ENCODE measurements around the gene B4GALNT1.
"Not testable (repeated sequence)": the region's sequence is repeated elsewhere in the genome, so short reads cannot be mapped to it uniquely, and the experiment has no call there.

GRCh38 chr12:57618431-57618830 is 14.6 kb downstream of the B4GALNT1 start:
- TF ChIP-seq, protein P1, sequence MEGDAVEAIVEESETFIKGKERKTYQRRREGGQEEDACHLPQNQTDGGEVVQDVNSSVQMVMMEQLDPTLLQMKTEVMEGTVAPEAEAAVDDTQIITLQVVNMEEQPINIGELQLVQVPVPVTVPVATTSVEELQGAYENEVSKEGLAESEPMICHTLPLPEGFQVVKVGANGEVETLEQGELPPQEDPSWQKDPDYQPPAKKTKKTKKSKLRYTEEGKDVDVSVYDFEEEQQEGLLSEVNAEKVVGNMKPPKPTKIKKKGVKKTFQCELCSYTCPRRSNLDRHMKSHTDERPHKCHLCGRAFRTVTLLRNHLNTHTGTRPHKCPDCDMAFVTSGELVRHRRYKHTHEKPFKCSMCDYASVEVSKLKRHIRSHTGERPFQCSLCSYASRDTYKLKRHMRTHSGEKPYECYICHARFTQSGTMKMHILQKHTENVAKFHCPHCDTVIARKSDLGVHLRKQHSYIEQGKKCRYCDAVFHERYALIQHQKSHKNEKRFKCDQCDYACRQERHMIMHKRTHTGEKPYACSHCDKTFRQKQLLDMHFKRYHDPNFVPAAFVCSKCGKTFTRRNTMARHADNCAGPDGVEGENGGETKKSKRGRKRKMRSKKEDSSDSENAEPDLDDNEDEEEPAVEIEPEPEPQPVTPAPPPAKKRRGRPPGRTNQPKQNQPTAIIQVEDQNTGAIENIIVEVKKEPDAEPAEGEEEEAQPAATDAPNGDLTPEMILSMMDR (IDR thresholded peaks at IDR 0.05), result not testable (repeated sequence)
- not testable (repeated sequence) for TF ChIP-seq POLR2A (IDR thresholded peaks at IDR 0.05)

Data from body of pancreas (tissue), 4 donors.